Ishikawa (cell line): Measurements from ENCODE around the gene MED12L.

Source experiments
- CEBPB ChIP-seq: IDR thresholded peaks from 2 replicates; pipeline ENCODE4 v1.6.1; 2012
- CREB1 ChIP-seq: IDR thresholded peaks from 2 replicates; pipeline ENCODE4 v1.6.1; 2012; ENCODE audit warnings: low read depth
- EGR1 ChIP-seq: IDR thresholded peaks from 2 replicates; pipeline ENCODE4 v1.6.1; 2012
- EP300 ChIP-seq: IDR thresholded peaks from 2 replicates; pipeline ENCODE4 v1.6.1; 2012; ENCODE audit warnings: borderline replicate concordance
- FOXM1 ChIP-seq: IDR thresholded peaks from 2 replicates; pipeline ENCODE4 v1.6.1; 2012; ENCODE audit warnings: low read depth, borderline replicate concordance
- MAX ChIP-seq: IDR thresholded peaks from 2 replicates; pipeline ENCODE4 v1.6.1; 2012
- NFIC ChIP-seq: IDR thresholded peaks from 2 replicates; pipeline ENCODE4 v1.6.1; 2012
- RAD21 ChIP-seq: IDR thresholded peaks from 2 replicates; pipeline ENCODE4 v1.6.1; 2012; ENCODE audit warnings: low read depth
- TAF1 ChIP-seq: IDR thresholded peaks from 2 replicates; pipeline ENCODE4 v1.6.1; 2012; ENCODE audit warnings: low read depth, mild to moderate bottlenecking
- TCF12 ChIP-seq: IDR thresholded peaks from 2 replicates; pipeline ENCODE4 v1.6.1; 2012; ENCODE audit warnings: low read depth
- TEAD4 ChIP-seq: IDR thresholded peaks from 2 replicates; pipeline ENCODE4 v1.6.1; 2012
- YY1 ChIP-seq: IDR thresholded peaks from 2 replicates; pipeline ENCODE4 v1.6.1; 2012; ENCODE audit warnings: low read depth
- ZBTB7A ChIP-seq: IDR thresholded peaks from 2 replicates; pipeline ENCODE4 v1.6.1; 2012; ENCODE audit warnings: low read depth
- TF ChIP-seq, protein P1 (sequence below): IDR thresholded peaks from 2 replicates; pipeline ENCODE4 v1.6.1; 2012
- TF ChIP-seq, protein P2 (sequence below): IDR thresholded peaks from 2 replicates; pipeline ENCODE4 v1.6.1; 2012; ENCODE audit warnings: low read depth, mild to moderate bottlenecking

MED12L gene

DNA sequence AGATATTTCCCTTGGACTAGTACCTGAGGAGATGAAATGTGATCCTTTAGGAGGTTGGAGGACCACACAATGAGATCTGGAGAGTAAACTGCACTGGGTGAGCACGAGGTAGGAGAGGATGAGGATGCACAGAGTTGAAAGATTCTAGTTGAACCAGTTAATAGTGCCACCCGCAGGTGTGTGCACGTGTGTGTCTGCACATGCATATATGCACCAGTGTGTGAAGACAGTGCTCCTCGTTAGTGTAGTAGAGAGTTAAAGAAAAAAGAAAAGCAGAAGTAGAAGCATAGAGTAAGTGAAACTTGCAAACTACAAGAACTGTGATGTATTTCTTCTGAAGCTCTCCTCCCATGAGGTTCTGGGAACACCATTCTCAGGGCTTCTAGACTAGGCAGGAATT, 8.4 kb downstream of the MED12L start:
- no peak for TF ChIP-seq CEBPB
- no peak for TF ChIP-seq NFIC
- no peak for TF ChIP-seq ZBTB7A
- TF ChIP-seq EGR1 = no peak
- TF ChIP-seq, protein P1, sequence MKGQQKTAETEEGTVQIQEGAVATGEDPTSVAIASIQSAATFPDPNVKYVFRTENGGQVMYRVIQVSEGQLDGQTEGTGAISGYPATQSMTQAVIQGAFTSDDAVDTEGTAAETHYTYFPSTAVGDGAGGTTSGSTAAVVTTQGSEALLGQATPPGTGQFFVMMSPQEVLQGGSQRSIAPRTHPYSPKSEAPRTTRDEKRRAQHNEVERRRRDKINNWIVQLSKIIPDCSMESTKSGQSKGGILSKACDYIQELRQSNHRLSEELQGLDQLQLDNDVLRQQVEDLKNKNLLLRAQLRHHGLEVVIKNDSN = no peak

DNA sequence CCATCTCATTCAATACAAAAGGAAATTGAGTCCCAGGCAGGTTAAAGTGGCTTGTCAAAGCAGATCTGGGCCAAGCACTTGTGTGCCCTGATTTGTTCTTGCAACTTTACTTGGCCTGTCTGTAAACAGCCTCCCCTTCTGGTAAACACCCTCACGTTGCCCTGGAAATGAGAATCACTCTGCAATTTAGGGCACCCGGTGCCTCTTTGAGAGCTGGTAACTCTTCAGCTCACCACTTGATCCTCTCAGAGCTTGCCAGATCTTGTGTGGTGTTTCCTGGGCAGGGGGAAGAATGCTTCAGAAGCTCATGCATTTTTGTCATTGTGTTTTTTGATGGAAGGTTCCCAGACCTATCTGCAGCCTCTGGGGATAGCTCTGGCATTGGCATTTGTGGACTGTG, 11.3 kb downstream of the MED12L start:
- TF ChIP-seq EGR1 (no peak), MAX (no peak), TEAD4 (no peak), YY1 (no peak), TAF1 (no peak), CREB1 (no peak), FOXM1 (no peak), RAD21 (no peak), EP300 (no peak), NFIC (no peak), ZBTB7A (no peak), CEBPB (no peak), TCF12 (no peak)
- TF ChIP-seq, protein P1 = no peak
- TF ChIP-seq, protein P2, sequence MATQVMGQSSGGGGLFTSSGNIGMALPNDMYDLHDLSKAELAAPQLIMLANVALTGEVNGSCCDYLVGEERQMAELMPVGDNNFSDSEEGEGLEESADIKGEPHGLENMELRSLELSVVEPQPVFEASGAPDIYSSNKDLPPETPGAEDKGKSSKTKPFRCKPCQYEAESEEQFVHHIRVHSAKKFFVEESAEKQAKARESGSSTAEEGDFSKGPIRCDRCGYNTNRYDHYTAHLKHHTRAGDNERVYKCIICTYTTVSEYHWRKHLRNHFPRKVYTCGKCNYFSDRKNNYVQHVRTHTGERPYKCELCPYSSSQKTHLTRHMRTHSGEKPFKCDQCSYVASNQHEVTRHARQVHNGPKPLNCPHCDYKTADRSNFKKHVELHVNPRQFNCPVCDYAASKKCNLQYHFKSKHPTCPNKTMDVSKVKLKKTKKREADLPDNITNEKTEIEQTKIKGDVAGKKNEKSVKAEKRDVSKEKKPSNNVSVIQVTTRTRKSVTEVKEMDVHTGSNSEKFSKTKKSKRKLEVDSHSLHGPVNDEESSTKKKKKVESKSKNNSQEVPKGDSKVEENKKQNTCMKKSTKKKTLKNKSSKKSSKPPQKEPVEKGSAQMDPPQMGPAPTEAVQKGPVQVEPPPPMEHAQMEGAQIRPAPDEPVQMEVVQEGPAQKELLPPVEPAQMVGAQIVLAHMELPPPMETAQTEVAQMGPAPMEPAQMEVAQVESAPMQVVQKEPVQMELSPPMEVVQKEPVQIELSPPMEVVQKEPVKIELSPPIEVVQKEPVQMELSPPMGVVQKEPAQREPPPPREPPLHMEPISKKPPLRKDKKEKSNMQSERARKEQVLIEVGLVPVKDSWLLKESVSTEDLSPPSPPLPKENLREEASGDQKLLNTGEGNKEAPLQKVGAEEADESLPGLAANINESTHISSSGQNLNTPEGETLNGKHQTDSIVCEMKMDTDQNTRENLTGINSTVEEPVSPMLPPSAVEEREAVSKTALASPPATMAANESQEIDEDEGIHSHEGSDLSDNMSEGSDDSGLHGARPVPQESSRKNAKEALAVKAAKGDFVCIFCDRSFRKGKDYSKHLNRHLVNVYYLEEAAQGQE = no peak

- TF ChIP-seq CEBPB (no peak), FOXM1 (no peak), TCF12 (no peak), YY1 (no peak), TAF1 (no peak), RAD21 (no peak), MAX (no peak), NFIC (no peak), TEAD4 (no peak), EGR1 (no peak), ZBTB7A (no peak), CREB1 (no peak), EP300 (no peak)
- TF ChIP-seq, protein P2 = no peak
- TF ChIP-seq, protein P1 = no peak
Measured at GRCh38 chr3:151100076-151100475, 14.6 kb downstream of the MED12L start.

DNA sequence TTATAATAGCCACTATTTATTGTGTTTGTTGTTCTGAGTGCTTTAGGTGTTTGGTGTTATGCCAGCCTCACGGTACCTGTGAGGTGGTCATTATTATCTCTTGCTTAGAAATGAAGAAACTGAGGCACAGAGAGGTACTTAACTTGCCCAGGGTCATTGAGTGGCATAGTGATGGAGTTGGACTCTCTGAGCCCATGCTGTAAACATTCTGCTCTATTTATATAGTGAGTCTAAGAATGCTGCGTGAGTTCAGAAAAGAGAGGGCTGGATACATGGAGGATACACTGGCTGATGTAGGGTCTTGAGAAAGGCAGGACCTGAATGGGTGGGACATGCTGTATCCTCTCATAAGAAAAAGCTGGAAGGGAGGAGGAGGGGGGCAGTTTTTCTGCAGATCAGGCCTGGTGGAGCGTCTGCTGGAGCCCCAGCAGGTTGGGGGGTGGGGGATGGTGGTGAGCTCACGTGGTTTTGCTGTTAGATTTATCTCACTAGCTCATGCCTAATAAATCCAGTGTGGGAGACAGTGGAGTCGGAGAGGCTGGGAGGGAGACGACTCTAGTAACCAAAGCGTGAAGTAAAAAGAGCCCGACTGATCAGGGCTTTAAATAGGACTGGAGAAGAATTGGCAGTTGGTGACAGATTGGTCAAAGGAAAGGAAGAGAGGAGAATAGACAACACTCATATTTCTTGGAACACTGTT, 16.0 kb downstream of the MED12L start:
- TF ChIP-seq RAD21 (no peak), NFIC (no peak), EP300 (no peak), TEAD4 (no peak), MAX (no peak), FOXM1 (no peak), EGR1 (no peak), CREB1 (no peak), TAF1 (no peak), TCF12 (no peak), YY1 (no peak), CEBPB (no peak), ZBTB7A (no peak)
- TF ChIP-seq, protein P2 = no peak
- TF ChIP-seq, protein P1 = no peak
